HCT116 (cell line): ENCODE data around the gene PFDN2. TPM values are rescaled to one million over a fixed set of nuclear protein-coding genes. Genes with fewer than 3 reads are reported as not detected.

Source experiments
- ATAC-seq: fragments of 200-7000 bp; cut with Tn5 transposase; 2 replicates; pipeline ENCODE4 v1.9.1; 2020; ENCODE audit warnings: mild to moderate bottlenecking, moderate library complexity
- BruUV-seq: library from RNA; stranded (reverse); fragments of 400-500 nt; replicated peaks from 2 replicates; lab custom pipeline; 2021; lab: Mats Ljungman, UMichigan
- CTCF ChIA-PET: fragments of 300-600 bp; sonication (Branson Sonifier 250); formaldehyde crosslinking; loops from one replicate; lab custom pipeline; 2021; ENCODE audit warnings: antibody characterized with exemption; lab: Charles Lee
- POLR2A ChIA-PET: fragments of 300-600, 350-600 bp; sonication (Branson Sonifier 250); formaldehyde crosslinking; loops from one replicate; lab custom pipeline; 2021; ENCODE audit warnings: antibody characterized with exemption; lab: Charles Lee
- RAD21 ChIA-PET, 2 experiments: fragments of 300-600 bp; sonication (Branson Sonifier 250); formaldehyde crosslinking; loops; one replicate each; lab custom pipeline; 2023; ENCODE audit warnings: low total read pairs in 2 of 2; ENCODE audit not compliant: uncharacterized antibody in 2 of 2, unreplicated experiment in 2 of 2, low non-redundant PET in 1 of 2; lab: Charles Lee
- DNase-seq: peaks from one replicate; pipeline ENCODE4 v3.0.0-alpha.2; 2010; ENCODE audit warnings: low read depth, low spot score
- H2AFZ ChIP-seq: fragments of 200-600 bp; shearing (Covaris generic), sonication (generic); 2 replicates; pipeline ENCODE4 v1.6.1; 2017; ENCODE audit warnings: low read depth, mixed run types, mixed read lengths, antibody characterized with exemption, low read length; ENCODE audit not compliant: poor library complexity, severe bottlenecking
- H3K27ac ChIP-seq: 2 replicates; pipeline ENCODE4 v1.5.1; 2012; ENCODE audit warnings: low read depth, low read length
- H3K27me3 ChIP-seq: fragments of 200-600 bp; sonication (generic); 2 replicates; pipeline ENCODE4 v1.6.1; 2016; ENCODE audit warnings: mixed run types, low read length, mixed read lengths; ENCODE audit not compliant: insufficient read depth
- H3K36me3 ChIP-seq, 2 experiments: fragments of 200-500 bp in 1 of 2; fragments of 200-600 bp in 1 of 2; sonication (Bioruptor generic) in 1 of 2; sonication (generic) in 1 of 2; 2 replicates each; pipeline versions ENCODE4 v1.5.1 to v1.6.1; 2014 to 2016; ENCODE audit warnings: low read length in 2 of 2, inconsistent platforms in 1 of 2, mixed read lengths in 1 of 2, mixed run types in 1 of 2; ENCODE audit not compliant: insufficient read depth in 2 of 2, control insufficient read depth in 1 of 2
- H3K4me1 ChIP-seq, 2 experiments: fragments of 200-600 bp in 1 of 2; sonication (generic) in 1 of 2; 2 replicates each; pipeline versions ENCODE4 v1.5.1 to v1.6.1; 2012 to 2017; ENCODE audit warnings: low read length in 2 of 2, inconsistent platforms in 1 of 2, mild to moderate bottlenecking in 1 of 2, mixed read lengths in 1 of 2, mixed run types in 1 of 2, moderate library complexity in 1 of 2; ENCODE audit not compliant: insufficient read depth in 2 of 2, control insufficient read depth in 1 of 2
- H3K4me2 ChIP-seq: fragments of 200-600 bp; sonication (generic); 2 replicates; pipeline ENCODE4 v1.6.1; 2017; ENCODE audit warnings: mixed run types, low read length, mixed read lengths
- H3K4me3 ChIP-seq, 2 experiments: fragments of 200-600 bp in 1 of 2; sonication (generic) in 1 of 2; replicated peaks in 1 of 2; 2 replicates each; pipeline ENCODE4 v1.5.1; 2011 to 2016; ENCODE audit warnings: low read length in 2 of 2, control low read depth in 1 of 2, low read depth in 1 of 2, mild to moderate bottlenecking in 1 of 2, mixed read lengths in 1 of 2, mixed run types in 1 of 2
- H3K79me2 ChIP-seq: fragments of 200-600 bp; sonication (generic); 2 replicates; pipeline ENCODE4 v1.6.1; 2017; ENCODE audit warnings: mild to moderate bottlenecking, mixed run types, low read length, moderate library complexity, mixed read lengths; ENCODE audit not compliant: insufficient read depth
- H3K9ac ChIP-seq: fragments of 200-600 bp; sonication (generic); 2 replicates; pipeline ENCODE4 v1.6.1; 2016; ENCODE audit warnings: low read length, mixed read lengths
- H3K9me2 ChIP-seq: fragments of 200-600 bp; sonication (generic), shearing (Covaris generic); 2 replicates; pipeline ENCODE4 v1.6.1; 2017; ENCODE audit warnings: mixed run types, mild to moderate bottlenecking, moderate library complexity; ENCODE audit not compliant: insufficient read depth
- H3K9me3 ChIP-seq, 2 experiments: fragments of 200-500 bp in 1 of 2; fragments of 200-600 bp in 1 of 2; sonication (Bioruptor generic) in 1 of 2; sonication (generic) in 1 of 2; 2 replicates each; pipeline ENCODE4 v1.6.1; 2014 to 2017; ENCODE audit warnings: low read length in 2 of 2, mixed read lengths in 2 of 2, inconsistent platforms in 1 of 2, low read depth in 1 of 2, mild to moderate bottlenecking in 1 of 2, mixed run types in 1 of 2, moderate library complexity in 1 of 2; ENCODE audit not compliant: control insufficient read depth in 1 of 2, insufficient read depth in 1 of 2
- H4K20me1 ChIP-seq: fragments of 200-600 bp; sonication (generic), shearing (Covaris generic); 2 replicates; pipeline ENCODE4 v1.6.1; 2017; ENCODE audit warnings: mixed run types, mild to moderate bottlenecking, moderate library complexity; ENCODE audit not compliant: insufficient read depth
- FOSL1 ChIP-seq: IDR thresholded peaks from 2 replicates; pipeline ENCODE4 v1.6.1; 2012; ENCODE audit warnings: low read depth
- JUND ChIP-seq: IDR thresholded peaks from 2 replicates; pipeline ENCODE4 v1.6.1; 2012
- YY1 ChIP-seq: IDR thresholded peaks from 2 replicates; pipeline ENCODE4 v1.6.1; 2011; ENCODE audit warnings: low read length, low read depth, moderate library complexity, mild to moderate bottlenecking; ENCODE audit not compliant: insufficient replicate concordance; ENCODE audit errors: extremely low read depth
- ZFX ChIP-seq: fragments of 450-650 bp; IDR thresholded peaks from 2 replicates; pipeline ENCODE4 v1.6.1; 2017
- intact Hi-C: fragments of 100-400 bp; cut with micrococcal nuclease; formaldehyde crosslinking; loops from 2 replicates; pipeline ENCODE4 v1.10.0; 2022
- total RNA-seq: library from RNA; stranded (reverse); gene quantifications from one replicate; pipeline ENCODE4 v1.2.1, GENCODE V29; 2021; ENCODE audit not compliant: unreplicated experiment
- TF ChIP-seq, protein P1 (sequence below): IDR thresholded peaks from 2 replicates; pipeline ENCODE4 v1.6.1; 2011; ENCODE audit warnings: mild to moderate bottlenecking, low read length, moderate library complexity; ENCODE audit not compliant: insufficient replicate concordance; ENCODE audit errors: extremely low read depth

The PFDN2 gene
- total RNA-seq, 1 experiment from 2014 or later: 179 TPM

- Histone ChIP-seq H3K27me3 (no peaks in the 10 kb centered on the region), H3K9me2 (no peaks in the 10 kb centered on the region), H2AFZ (no peak overlapping the region), H3K36me3 (no peaks in the 10 kb centered on the region), H3K9me3 (no peaks in the 10 kb centered on the region), H3K4me1 (peaks cover 34 to 68% of the 10 kb centered on the region in 2 experiments), H3K4me3 (no peak overlapping the region), H3K9ac (no peak overlapping the region), H3K27ac (no peak overlapping the region), H4K20me1 (no peaks in the 10 kb centered on the region), H3K79me2 (no peaks in the 10 kb centered on the region), H3K4me2 (peak overlapping the region; percentile 73)
- no peak for ATAC-seq
- ChIA-PET POLR2A (interaction anchor here (1.2 kb wide), 1 partner anchor 31 kb away, joined by 3 read pairs; no protein-coding TSS in a partner anchor), RAD21 (no interaction called here), CTCF (no interaction called here)
- intact Hi-C loops: no loop called here
- no TSS peak for BruUV-seq
- TF ChIP-seq JUND (no peak), YY1 (no peak), ZFX (0 out of 2 replicates have a peak, but pooled peaks have one; percentile 13), FOSL1 (no peak)
- TF ChIP-seq, protein P1, sequence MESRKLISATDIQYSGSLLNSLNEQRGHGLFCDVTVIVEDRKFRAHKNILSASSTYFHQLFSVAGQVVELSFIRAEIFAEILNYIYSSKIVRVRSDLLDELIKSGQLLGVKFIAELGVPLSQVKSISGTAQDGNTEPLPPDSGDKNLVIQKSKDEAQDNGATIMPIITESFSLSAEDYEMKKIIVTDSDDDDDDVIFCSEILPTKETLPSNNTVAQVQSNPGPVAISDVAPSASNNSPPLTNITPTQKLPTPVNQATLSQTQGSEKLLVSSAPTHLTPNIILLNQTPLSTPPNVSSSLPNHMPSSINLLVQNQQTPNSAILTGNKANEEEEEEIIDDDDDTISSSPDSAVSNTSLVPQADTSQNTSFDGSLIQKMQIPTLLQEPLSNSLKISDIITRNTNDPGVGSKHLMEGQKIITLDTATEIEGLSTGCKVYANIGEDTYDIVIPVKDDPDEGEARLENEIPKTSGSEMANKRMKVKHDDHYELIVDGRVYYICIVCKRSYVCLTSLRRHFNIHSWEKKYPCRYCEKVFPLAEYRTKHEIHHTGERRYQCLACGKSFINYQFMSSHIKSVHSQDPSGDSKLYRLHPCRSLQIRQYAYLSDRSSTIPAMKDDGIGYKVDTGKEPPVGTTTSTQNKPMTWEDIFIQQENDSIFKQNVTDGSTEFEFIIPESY: no peak
- DNase-seq: no peak
These were observed 37.1 kb downstream of the PFDN2 start for GRCh38 chr1:161080441-161081405.
